A549 (cell line): ENCODE measurements around the gene KDM4B. TPM values are rescaled to one million over a fixed set of nuclear protein-coding genes. Genes with fewer than 3 reads are reported as not detected.

Experiments used
- ATAC-seq, 2 experiments: fragments of 200-7000 bp in 1 of 2; fragments of >200 bp in 1 of 2; cut with Nextera tagmentation in 1 of 2; cut with Tn5 transposase in 1 of 2; 3 replicates each; pipeline versions ENCODE4 v1.8.0 to v1.9.1; 2018 to 2020; ENCODE audit warnings: mild to moderate bottlenecking in 1 of 2, moderate library complexity in 1 of 2
- CTCF ChIA-PET: fragments of 300-600 bp; sonication (Branson Sonifier 250); formaldehyde crosslinking; extraction: SDS; loops from one replicate; lab custom pipeline; 2021; ENCODE audit warnings: antibody characterized with exemption, inconsistent platforms; lab: Yijun Ruan, JAX
- POLR2A ChIA-PET: fragments of 350-600 bp; formaldehyde crosslinking; extraction: SDS; loops from one replicate; lab custom pipeline; 2021; ENCODE audit warnings: antibody characterized with exemption, inconsistent platforms; lab: Yijun Ruan, JAX
- DNase-seq, 2 experiments: peaks; one replicate each; pipeline versions ENCODE4 v3.0.0 to v3.0.0-alpha.2; 2011 to 2016; ENCODE audit warnings: low read depth in 1 of 2, low spot score in 1 of 2
- FAIRE-seq: peaks from 2 replicates; lab custom pipeline; 2011; peaks lifted over from hg19 to GRCh38; lab: Jason Lieb, UNC
- H3K27ac ChIP-seq, 2 experiments: fragments of >200 bp; sonication (Bioruptor Twin); formaldehyde crosslinking; 3 replicates each; pipeline ENCODE4 v1.5.1; 2016 to 2017
- H3K4me1 ChIP-seq: fragments of >200 bp; sonication (Bioruptor Twin); formaldehyde crosslinking; 3 replicates; pipeline ENCODE4 v1.6.1; 2016
- H3K4me2 ChIP-seq: fragments of >200 bp; sonication (Bioruptor Twin); formaldehyde crosslinking; 3 replicates; pipeline ENCODE4 v1.6.1; 2016
- H3K4me3 ChIP-seq: fragments of >200 bp; sonication (Bioruptor Twin); formaldehyde crosslinking; 3 replicates; pipeline ENCODE4 v1.5.1; 2016
- H3K9me3 ChIP-seq: fragments of >200 bp; sonication (Bioruptor Twin); formaldehyde crosslinking; 3 replicates; pipeline ENCODE4 v1.6.1; 2016
- BHLHE40 ChIP-seq: IDR thresholded peaks from 2 replicates; pipeline ENCODE4 v1.6.1; 2012; ENCODE audit warnings: low read depth, low read length, inconsistent platforms
- EHF ChIP-seq: fragments of 250-450 bp; sonication (Bioruptor Pico); IDR thresholded peaks from 2 replicates; pipeline ENCODE4 v1.5.0; 2020; ENCODE audit warnings: mild to moderate bottlenecking
- EHMT2 ChIP-seq: fragments of 200-600 bp; sonication (generic); IDR thresholded peaks from 2 replicates; pipeline ENCODE4 v1.6.1; 2016; ENCODE audit warnings: antibody characterized with exemption, low read depth, mild to moderate bottlenecking, moderate library complexity
- EP300 ChIP-seq, 2 experiments: fragments of >200 bp; sonication (Bioruptor Twin); formaldehyde crosslinking; IDR thresholded peaks; 2 replicates in 1 of 2; 3 replicates in 1 of 2; pipeline ENCODE4 v1.6.1; 2016 to 2017
- ESRRA ChIP-seq: fragments of 150-350 bp; IDR thresholded peaks from 2 replicates; pipeline ENCODE4 v1.6.1; 2014; ENCODE audit warnings: mild to moderate bottlenecking, low read length, borderline replicate concordance
- FOSL2 ChIP-seq, 2 experiments: fragments of 450-650 bp in 1 of 2; fragments of >200 bp in 1 of 2; sonication (Bioruptor Twin) in 1 of 2; formaldehyde crosslinking; IDR thresholded peaks; 2 replicates each; pipeline versions ENCODE4 v1.5.0 to v1.6.1; 2016 to 2020; ENCODE audit warnings: mild to moderate bottlenecking in 1 of 2, moderate library complexity in 1 of 2
- GATA3 ChIP-seq: IDR thresholded peaks from 2 replicates; pipeline ENCODE4 v1.6.1; 2012; ENCODE audit warnings: borderline replicate concordance
- HDAC2 ChIP-seq: fragments of 200-600 bp; sonication (generic); IDR thresholded peaks from 2 replicates; pipeline ENCODE4 v1.6.1; 2016
- HEYL ChIP-seq: fragments of 250-450 bp; sonication (Bioruptor Pico); IDR thresholded peaks from 2 replicates; pipeline ENCODE4 v1.8.0; 2021; ENCODE audit warnings: mild to moderate bottlenecking, moderate library complexity
- HOXB13 ChIP-seq: fragments of 250-450 bp; sonication (Bioruptor Pico); IDR thresholded peaks from 2 replicates; pipeline ENCODE4 v1.5.0; 2020; ENCODE audit warnings: low read depth, mild to moderate bottlenecking, moderate library complexity
- HOXB5 ChIP-seq: fragments of 250-450 bp; sonication (Bioruptor Pico); IDR thresholded peaks from 2 replicates; pipeline ENCODE4 v1.5.0; 2020; ENCODE audit warnings: mild to moderate bottlenecking, moderate library complexity
- MAFK ChIP-seq: fragments of 450-650 bp; IDR thresholded peaks from 2 replicates; pipeline ENCODE4 v1.6.1; 2014; ENCODE audit not compliant: partially characterized antibody
- NFE2L2 ChIP-seq: fragments of 150-350 bp; conservative IDR thresholded peaks from 2 replicates; pipeline ENCODE4 v1.6.1; 2014; ENCODE audit warnings: low read length
- NPAS2 ChIP-seq: fragments of 250-450 bp; sonication (Bioruptor Pico); IDR thresholded peaks from 2 replicates; pipeline ENCODE4 v1.8.0; 2022; ENCODE audit warnings: mild to moderate bottlenecking, moderate library complexity, borderline replicate concordance
- NR3C1 ChIP-seq: fragments of >200 bp; sonication (Bioruptor Twin); formaldehyde crosslinking; IDR thresholded peaks from 3 replicates; pipeline ENCODE4 v1.6.1; 2017
- PHF8 ChIP-seq: fragments of 200-600 bp; sonication (generic); IDR thresholded peaks from 2 replicates; pipeline ENCODE4 v1.6.1; 2016; ENCODE audit warnings: low read depth, mild to moderate bottlenecking, antibody characterized with exemption, moderate library complexity, borderline replicate concordance
- RAD21 ChIP-seq, 2 experiments: fragments of >200 bp in 1 of 2; sonication (Bioruptor Twin) in 1 of 2; formaldehyde crosslinking in 1 of 2; IDR thresholded peaks in 1 of 2; conservative IDR thresholded peaks in 1 of 2; 2 replicates in 1 of 2; 3 replicates in 1 of 2; pipeline ENCODE4 v1.6.1; 2012 to 2018; ENCODE audit warnings: inconsistent platforms in 1 of 2
- RCOR1 ChIP-seq: fragments of 150-350 bp; IDR thresholded peaks from 2 replicates; pipeline ENCODE4 v1.6.1; 2014; ENCODE audit warnings: antibody characterized with exemption, low read length, low read depth
- SREBF2 ChIP-seq: fragments of 450-650 bp; IDR thresholded peaks from 2 replicates; pipeline ENCODE4 v1.6.1; 2014; ENCODE audit warnings: mild to moderate bottlenecking, moderate library complexity
- ZC3H11A ChIP-seq: fragments of 450-650 bp; IDR thresholded peaks from 2 replicates; pipeline ENCODE4 v1.6.1; 2014; ENCODE audit warnings: antibody characterized with exemption, mild to moderate bottlenecking
- ZFP36 ChIP-seq: fragments of 450-650 bp; IDR thresholded peaks from 2 replicates; pipeline ENCODE4 v1.6.1; 2014; ENCODE audit warnings: borderline replicate concordance; ENCODE audit not compliant: partially characterized antibody
- WGBS: methylation state at CpG from one replicate; pipeline ENCODE4 v1.1.6; 2017; ENCODE audit errors: missing lambda C conversion rate; 5-methylcytosine and 5-hydroxymethylcytosine counted together
- polyA plus RNA-seq, 4 experiments: library from polyadenylated mRNA; depleted of rRNA in 3 of 4; stranded (reverse); fragments of >200 nt; fragmentation: RNase III in 1 of 4; extraction: RNeasy Plus Mini Kit Qiagen cat#74134 plus additional on column Dnase treatment in 1 of 4; gene quantifications; 2 replicates in 3 of 4; 3 replicates in 1 of 4; pipeline ENCODE4 v1.2.3, GENCODE V29; 2011 to 2017
- TF ChIP-seq, protein P1 (sequence below): fragments of >200 bp; sonication (Bioruptor Twin); formaldehyde crosslinking; IDR thresholded peaks from 2 replicates; pipeline ENCODE4 v1.6.1; 2016
- TF ChIP-seq, protein P2 (sequence below): fragments of 250-450 bp; sonication (Bioruptor Pico); IDR thresholded peaks from 2 replicates; pipeline ENCODE4 v1.5.0; 2021; ENCODE audit warnings: mild to moderate bottlenecking, moderate library complexity, borderline replicate concordance
- TF ChIP-seq, protein P3 (sequence below): fragments of >200 bp; sonication (Bioruptor Twin); formaldehyde crosslinking; IDR thresholded peaks from 3 replicates; pipeline ENCODE4 v1.6.1; 2016
- TF ChIP-seq, protein P4 (sequence below): fragments of 200-600 bp; sonication (generic); IDR thresholded peaks from 2 replicates; pipeline ENCODE4 v1.6.1; 2016; ENCODE audit warnings: antibody characterized with exemption, mild to moderate bottlenecking, moderate library complexity
- TF ChIP-seq, protein P5 (sequence below): fragments of 150-350 bp; IDR thresholded peaks from 2 replicates; pipeline ENCODE4 v1.6.1; 2014; ENCODE audit warnings: low read depth, mild to moderate bottlenecking, low read length

The KDM4B gene
- polyA plus RNA-seq, 2 of the 4 experiments (the other 2 are of a cell fraction) = 3.0 to 4.6 TPM

DNA sequence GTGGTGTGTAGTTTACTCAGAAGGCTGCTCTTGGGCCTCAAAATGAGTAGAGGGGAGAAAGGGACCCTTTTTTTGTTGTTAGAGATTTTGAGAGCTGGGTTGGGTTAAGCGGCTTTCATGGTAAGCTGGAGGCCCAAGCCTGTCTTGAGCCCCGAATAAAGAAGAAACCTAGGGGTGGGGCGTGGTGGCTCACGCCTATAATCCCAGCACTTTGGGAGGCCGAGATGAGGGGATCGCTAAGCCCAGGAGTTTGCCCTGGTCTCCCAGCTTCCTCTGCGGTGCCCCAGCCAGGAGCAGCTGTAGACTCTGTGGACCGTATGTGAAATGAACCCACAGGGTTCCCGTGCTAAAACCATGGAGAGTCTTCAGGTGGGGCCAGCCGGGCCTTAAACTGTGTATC lies 56.1 kb downstream of the KDM4B start:
- ATAC-seq (no peak), DNase-seq (no peak), FAIRE-seq (no peak)
- H3K4me2 ChIP-seq = no peak overlapping the region
- H3K27ac ChIP-seq = no peak overlapping the region
- H3K4me3 ChIP-seq = no peak overlapping the region
- TF ChIP-seq, protein P1, sequence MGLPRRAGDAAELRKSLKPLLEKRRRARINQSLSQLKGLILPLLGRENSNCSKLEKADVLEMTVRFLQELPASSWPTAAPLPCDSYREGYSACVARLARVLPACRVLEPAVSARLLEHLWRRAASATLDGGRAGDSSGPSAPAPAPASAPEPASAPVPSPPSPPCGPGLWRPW = no peak
- TF ChIP-seq ZC3H11A = no peak
- no peak for TF ChIP-seq GATA3
- TF ChIP-seq HEYL (CRISPR knock-in tag) = no peak
- TF ChIP-seq EHMT2 = no peak
- no peak for TF ChIP-seq FOSL2 (IDR thresholded peaks at IDR 0.05)
- no peak for TF ChIP-seq FOSL2 (CRISPR knock-in tag; IDR thresholded peaks at IDR 0.05)
- TF ChIP-seq ESRRA = no peak
- no peak for TF ChIP-seq HOXB13 (CRISPR knock-in tag)
- TF ChIP-seq MAFK = no peak
- TF ChIP-seq, protein P2, sequence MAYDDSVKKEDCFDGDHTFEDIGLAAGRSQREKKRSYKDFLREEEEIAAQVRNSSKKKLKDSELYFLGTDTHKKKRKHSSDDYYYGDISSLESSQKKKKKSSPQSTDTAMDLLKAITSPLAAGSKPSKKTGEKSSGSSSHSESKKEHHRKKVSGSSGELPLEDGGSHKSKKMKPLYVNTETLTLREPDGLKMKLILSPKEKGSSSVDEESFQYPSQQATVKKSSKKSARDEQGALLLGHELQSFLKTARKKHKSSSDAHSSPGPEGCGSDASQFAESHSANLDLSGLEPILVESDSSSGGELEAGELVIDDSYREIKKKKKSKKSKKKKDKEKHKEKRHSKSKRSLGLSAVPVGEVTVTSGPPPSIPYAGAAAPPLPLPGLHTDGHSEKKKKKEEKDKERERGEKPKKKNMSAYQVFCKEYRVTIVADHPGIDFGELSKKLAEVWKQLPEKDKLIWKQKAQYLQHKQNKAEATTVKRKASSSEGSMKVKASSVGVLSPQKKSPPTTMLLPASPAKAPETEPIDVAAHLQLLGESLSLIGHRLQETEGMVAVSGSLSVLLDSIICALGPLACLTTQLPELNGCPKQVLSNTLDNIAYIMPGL = no peak
- TF ChIP-seq, protein P3, sequence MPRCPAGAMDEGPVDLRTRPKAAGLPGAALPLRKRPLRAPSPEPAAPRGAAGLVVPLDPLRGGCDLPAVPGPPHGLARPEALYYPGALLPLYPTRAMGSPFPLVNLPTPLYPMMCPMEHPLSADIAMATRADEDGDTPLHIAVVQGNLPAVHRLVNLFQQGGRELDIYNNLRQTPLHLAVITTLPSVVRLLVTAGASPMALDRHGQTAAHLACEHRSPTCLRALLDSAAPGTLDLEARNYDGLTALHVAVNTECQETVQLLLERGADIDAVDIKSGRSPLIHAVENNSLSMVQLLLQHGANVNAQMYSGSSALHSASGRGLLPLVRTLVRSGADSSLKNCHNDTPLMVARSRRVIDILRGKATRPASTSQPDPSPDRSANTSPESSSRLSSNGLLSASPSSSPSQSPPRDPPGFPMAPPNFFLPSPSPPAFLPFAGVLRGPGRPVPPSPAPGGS = no peak
- TF ChIP-seq NPAS2 (CRISPR knock-in tag) = no peak
- no peak for TF ChIP-seq EP300 (IDR thresholded peaks at IDR 0.05)
- no peak for TF ChIP-seq HOXB5 (CRISPR knock-in tag)
- TF ChIP-seq BHLHE40 = no peak
- TF ChIP-seq HDAC2 = no peak
- no peaks in the 10 kb centered on the region for H3K9me3 ChIP-seq
- CTCF ChIA-PET = interaction anchor here (0.8 to 9.1 kb wide), 7 partner anchors 10 to 234 kb away, joined by 3 to 143 read pairs (median 4); partner anchors contain the start of gene FEM1A
- POLR2A ChIA-PET = no interaction called here
- no peaks in the 10 kb centered on the region for H3K4me1 ChIP-seq
- 95% methylated on average over 10 of the region's 10 CpGs for WGBS

DNA sequence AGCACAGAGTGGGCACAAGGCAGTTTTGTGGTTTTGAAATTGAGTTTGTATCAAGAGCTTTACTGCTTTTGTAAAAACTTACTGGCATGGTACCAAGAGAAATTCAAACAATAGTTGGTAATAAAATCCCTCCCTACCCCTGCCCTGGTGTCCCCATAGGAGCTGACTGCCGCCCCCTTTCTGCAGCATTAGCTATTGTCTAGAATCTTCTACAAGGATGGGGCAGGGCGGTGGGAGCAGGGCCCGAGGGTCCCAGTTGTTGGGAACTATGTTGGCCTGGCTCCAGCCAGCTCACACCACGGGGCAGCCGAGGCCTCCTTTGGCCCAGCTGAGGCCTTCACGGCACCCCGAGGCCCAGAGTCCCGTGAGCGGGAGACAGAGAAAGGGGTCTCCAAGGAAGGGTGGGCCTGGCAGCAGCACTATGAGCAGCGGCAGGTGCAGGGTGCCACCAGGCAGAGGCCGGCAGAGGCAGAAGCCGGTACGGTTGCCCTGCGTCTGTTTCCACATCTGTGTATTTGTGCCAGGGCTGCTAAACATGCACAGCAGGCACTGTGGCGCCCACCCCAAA lies 57.9 kb downstream of the KDM4B start:
- no peak overlapping the region for H3K4me3 ChIP-seq
- FAIRE-seq = no peak
- WGBS = 92% methylated on average over 6 of the region's 15 CpGs
- no peak for DNase-seq
- H3K27ac ChIP-seq = no peak overlapping the region
- H3K9me3 ChIP-seq = no peaks in the 10 kb centered on the region
- CTCF ChIA-PET = interaction anchor here (0.6 to 9.1 kb wide), 7 partner anchors 11 to 504 kb away, joined by 3 to 143 read pairs (median 3); no protein-coding TSS in a partner anchor
- POLR2A ChIA-PET = no interaction called here
- H3K4me2 ChIP-seq = no peak overlapping the region
- ATAC-seq = no peak
- H3K4me1 ChIP-seq = 0 out of 3 replicates have a peak, but pooled peaks cover 4% of the 10 kb centered on the region
- TF ChIP-seq, protein P4, sequence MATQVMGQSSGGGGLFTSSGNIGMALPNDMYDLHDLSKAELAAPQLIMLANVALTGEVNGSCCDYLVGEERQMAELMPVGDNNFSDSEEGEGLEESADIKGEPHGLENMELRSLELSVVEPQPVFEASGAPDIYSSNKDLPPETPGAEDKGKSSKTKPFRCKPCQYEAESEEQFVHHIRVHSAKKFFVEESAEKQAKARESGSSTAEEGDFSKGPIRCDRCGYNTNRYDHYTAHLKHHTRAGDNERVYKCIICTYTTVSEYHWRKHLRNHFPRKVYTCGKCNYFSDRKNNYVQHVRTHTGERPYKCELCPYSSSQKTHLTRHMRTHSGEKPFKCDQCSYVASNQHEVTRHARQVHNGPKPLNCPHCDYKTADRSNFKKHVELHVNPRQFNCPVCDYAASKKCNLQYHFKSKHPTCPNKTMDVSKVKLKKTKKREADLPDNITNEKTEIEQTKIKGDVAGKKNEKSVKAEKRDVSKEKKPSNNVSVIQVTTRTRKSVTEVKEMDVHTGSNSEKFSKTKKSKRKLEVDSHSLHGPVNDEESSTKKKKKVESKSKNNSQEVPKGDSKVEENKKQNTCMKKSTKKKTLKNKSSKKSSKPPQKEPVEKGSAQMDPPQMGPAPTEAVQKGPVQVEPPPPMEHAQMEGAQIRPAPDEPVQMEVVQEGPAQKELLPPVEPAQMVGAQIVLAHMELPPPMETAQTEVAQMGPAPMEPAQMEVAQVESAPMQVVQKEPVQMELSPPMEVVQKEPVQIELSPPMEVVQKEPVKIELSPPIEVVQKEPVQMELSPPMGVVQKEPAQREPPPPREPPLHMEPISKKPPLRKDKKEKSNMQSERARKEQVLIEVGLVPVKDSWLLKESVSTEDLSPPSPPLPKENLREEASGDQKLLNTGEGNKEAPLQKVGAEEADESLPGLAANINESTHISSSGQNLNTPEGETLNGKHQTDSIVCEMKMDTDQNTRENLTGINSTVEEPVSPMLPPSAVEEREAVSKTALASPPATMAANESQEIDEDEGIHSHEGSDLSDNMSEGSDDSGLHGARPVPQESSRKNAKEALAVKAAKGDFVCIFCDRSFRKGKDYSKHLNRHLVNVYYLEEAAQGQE = no peak
- TF ChIP-seq, protein P5, sequence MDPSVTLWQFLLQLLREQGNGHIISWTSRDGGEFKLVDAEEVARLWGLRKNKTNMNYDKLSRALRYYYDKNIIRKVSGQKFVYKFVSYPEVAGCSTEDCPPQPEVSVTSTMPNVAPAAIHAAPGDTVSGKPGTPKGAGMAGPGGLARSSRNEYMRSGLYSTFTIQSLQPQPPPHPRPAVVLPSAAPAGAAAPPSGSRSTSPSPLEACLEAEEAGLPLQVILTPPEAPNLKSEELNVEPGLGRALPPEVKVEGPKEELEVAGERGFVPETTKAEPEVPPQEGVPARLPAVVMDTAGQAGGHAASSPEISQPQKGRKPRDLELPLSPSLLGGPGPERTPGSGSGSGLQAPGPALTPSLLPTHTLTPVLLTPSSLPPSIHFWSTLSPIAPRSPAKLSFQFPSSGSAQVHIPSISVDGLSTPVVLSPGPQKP = no peak
- no peak for TF ChIP-seq SREBF2
- no peak for TF ChIP-seq ESRRA
- no peak for TF ChIP-seq RAD21 (conservative IDR thresholded peaks at IDR 0.05 in 1 of 2, IDR thresholded peaks at IDR 0.05 in 1 of 2)
- no peak for TF ChIP-seq NR3C1
- no peak for TF ChIP-seq RCOR1
- TF ChIP-seq PHF8 = no peak
- TF ChIP-seq EHMT2 = no peak
- TF ChIP-seq NFE2L2 = no peak
- TF ChIP-seq ZFP36 = no peak
- no peak for TF ChIP-seq EHF
- no peak for TF ChIP-seq NPAS2 (CRISPR knock-in tag)
